Measurements from ENCODE around the gene PCDHGA7.

GRCh38 chr5:141388661-141389060, 6.1 kb downstream of the PCDHGA7 start:
- no peak for TF ChIP-seq POLR2A (IDR thresholded peaks at IDR 0.05)
- no peak for TF ChIP-seq CTCF (IDR thresholded peaks at IDR 0.05)

All from right lobe of liver (tissue), 4 donors.